ENCODE results near the gene SIGMAR1.

- TF ChIP-seq CTCF (IDR thresholded peaks at IDR 0.05; ENCODE audit: low read length) (no peak), EZH2phosphoT487 (IDR thresholded peaks at IDR 0.05; ENCODE audit: low read length) (no peak), EZH2 (optimal IDR thresholded peaks at IDR 0.05; ENCODE audit: low read depth, low read length) (no peak)
Observed at GRCh38 chr9:34674440-34674839, 36.9 kb upstream of the SIGMAR1 start.

All from MM.1S (cell line).